PC-9 (cell line): ENCODE results near the gene HOXA9.

Source experiments
- EZH2 ChIP-seq: fragments of 200-600 bp; sonication (generic); IDR thresholded peaks from 2 replicates; pipeline ENCODE4 v1.8.0; 2017; ENCODE audit warnings: antibody characterized with exemption, low read depth
- TF ChIP-seq, protein P1 (sequence below): fragments of 200-600 bp; sonication (generic); conservative IDR thresholded peaks from 2 replicates; pipeline ENCODE4 v1.6.1; 2017; ENCODE audit warnings: mixed run types, antibody characterized with exemption, mild to moderate bottlenecking, moderate library complexity

DNA sequence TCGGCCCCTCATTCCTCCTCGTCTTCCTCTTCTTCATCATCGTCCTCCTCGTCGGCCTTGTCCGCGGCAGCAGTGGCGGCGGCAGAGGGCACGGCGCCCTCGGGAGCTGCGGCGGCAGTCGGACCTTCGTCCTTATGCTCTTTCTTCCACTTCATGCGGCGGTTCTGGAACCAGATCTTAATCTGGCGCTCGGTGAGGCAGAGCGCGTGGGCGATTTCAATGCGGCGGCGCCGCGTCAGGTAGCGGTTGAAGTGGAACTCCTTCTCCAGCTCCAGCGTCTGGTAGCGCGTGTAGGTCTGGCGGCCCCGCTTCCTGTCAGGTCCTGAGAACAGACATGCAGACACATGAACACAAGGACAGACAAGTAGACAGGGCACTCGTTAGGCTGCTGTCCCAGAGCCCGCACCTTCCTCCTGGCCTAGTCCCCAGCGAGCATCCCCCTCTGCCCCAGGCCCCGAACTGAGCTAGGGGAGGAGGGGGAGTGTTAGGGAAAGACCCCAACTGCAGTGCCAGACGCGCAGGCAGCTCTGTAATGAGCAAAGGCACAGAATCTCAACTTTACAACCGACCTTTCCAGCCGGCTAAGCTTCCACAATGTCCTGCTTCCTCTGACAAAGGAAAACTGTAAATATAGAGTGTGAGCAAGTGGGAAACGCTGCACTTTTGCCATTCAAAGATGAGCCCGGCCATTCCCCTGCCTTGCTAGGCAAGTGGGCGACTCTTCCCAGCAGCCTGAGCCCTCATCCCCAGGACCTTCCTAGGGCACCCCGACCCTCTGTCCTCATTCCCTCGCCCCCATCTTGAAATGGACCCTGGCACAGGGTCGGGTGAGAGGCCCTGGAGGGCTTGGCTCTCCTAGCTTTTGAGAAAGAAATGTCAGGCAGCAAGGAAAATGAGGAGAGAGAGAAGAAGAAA lies 10.2 kb downstream of the HOXA9 start:
- TF ChIP-seq, protein P1, sequence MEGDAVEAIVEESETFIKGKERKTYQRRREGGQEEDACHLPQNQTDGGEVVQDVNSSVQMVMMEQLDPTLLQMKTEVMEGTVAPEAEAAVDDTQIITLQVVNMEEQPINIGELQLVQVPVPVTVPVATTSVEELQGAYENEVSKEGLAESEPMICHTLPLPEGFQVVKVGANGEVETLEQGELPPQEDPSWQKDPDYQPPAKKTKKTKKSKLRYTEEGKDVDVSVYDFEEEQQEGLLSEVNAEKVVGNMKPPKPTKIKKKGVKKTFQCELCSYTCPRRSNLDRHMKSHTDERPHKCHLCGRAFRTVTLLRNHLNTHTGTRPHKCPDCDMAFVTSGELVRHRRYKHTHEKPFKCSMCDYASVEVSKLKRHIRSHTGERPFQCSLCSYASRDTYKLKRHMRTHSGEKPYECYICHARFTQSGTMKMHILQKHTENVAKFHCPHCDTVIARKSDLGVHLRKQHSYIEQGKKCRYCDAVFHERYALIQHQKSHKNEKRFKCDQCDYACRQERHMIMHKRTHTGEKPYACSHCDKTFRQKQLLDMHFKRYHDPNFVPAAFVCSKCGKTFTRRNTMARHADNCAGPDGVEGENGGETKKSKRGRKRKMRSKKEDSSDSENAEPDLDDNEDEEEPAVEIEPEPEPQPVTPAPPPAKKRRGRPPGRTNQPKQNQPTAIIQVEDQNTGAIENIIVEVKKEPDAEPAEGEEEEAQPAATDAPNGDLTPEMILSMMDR, result no peak
- TF ChIP-seq EZH2, result no peak
